Measurements from ENCODE around the gene UBE2S. TPM values are rescaled to one million over a fixed set of nuclear protein-coding genes. Genes with fewer than 3 reads are reported as not detected.
"Not testable (repeated sequence)": the region's sequence is repeated elsewhere in the genome, so short reads cannot be mapped to it uniquely, and the experiment has no call there.

The UBE2S gene
- total RNA-seq, 1 experiment from 2014 or later: 635 TPM

DNA sequence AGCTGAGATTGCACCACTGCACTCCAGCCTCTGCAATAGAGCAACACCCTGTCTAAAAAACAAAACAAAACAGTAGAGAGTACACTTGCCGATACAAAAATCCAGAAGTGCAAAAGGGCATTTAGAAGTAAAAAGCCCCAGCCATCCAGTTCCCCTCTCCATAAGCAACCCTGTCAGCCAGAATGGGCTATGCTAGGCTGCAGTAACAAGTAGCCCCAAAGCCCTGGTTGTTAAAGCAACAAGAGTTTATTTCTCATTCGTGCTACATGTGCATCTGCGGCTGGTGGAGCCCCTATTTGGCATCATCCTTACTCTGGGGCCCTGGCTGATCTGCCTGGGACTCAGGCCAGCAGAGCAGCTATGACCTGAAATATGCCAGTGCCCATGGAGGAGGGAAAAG is 16.9 kb upstream of the UBE2S start:
- in situ Hi-C loops (cut with HindIII; ENCODE audit: low pct_unique_long_range_greater_than_20kb, low sequenced_read_pairs) (no loop called here), intact Hi-C loops (cut with micrococcal nuclease; ENCODE audit: unreplicated experiment) (loop anchor here (10.0 kb wide), 1 partner anchor 280 kb away; the partner anchor contains the start of gene TNNT1)
- TF ChIP-seq, protein P1, sequence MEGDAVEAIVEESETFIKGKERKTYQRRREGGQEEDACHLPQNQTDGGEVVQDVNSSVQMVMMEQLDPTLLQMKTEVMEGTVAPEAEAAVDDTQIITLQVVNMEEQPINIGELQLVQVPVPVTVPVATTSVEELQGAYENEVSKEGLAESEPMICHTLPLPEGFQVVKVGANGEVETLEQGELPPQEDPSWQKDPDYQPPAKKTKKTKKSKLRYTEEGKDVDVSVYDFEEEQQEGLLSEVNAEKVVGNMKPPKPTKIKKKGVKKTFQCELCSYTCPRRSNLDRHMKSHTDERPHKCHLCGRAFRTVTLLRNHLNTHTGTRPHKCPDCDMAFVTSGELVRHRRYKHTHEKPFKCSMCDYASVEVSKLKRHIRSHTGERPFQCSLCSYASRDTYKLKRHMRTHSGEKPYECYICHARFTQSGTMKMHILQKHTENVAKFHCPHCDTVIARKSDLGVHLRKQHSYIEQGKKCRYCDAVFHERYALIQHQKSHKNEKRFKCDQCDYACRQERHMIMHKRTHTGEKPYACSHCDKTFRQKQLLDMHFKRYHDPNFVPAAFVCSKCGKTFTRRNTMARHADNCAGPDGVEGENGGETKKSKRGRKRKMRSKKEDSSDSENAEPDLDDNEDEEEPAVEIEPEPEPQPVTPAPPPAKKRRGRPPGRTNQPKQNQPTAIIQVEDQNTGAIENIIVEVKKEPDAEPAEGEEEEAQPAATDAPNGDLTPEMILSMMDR (IDR thresholded peaks at IDR 0.05): no peak
- TF ChIP-seq POLR2AphosphoS5 (IDR thresholded peaks at IDR 0.05; ENCODE audit: low read depth, low read length) (no peak), SIN3A (IDR thresholded peaks at IDR 0.05; ENCODE audit: borderline replicate concordance, insufficient read depth, low read depth, low read length) (no peak)
- TF ChIP-seq, protein P2, sequence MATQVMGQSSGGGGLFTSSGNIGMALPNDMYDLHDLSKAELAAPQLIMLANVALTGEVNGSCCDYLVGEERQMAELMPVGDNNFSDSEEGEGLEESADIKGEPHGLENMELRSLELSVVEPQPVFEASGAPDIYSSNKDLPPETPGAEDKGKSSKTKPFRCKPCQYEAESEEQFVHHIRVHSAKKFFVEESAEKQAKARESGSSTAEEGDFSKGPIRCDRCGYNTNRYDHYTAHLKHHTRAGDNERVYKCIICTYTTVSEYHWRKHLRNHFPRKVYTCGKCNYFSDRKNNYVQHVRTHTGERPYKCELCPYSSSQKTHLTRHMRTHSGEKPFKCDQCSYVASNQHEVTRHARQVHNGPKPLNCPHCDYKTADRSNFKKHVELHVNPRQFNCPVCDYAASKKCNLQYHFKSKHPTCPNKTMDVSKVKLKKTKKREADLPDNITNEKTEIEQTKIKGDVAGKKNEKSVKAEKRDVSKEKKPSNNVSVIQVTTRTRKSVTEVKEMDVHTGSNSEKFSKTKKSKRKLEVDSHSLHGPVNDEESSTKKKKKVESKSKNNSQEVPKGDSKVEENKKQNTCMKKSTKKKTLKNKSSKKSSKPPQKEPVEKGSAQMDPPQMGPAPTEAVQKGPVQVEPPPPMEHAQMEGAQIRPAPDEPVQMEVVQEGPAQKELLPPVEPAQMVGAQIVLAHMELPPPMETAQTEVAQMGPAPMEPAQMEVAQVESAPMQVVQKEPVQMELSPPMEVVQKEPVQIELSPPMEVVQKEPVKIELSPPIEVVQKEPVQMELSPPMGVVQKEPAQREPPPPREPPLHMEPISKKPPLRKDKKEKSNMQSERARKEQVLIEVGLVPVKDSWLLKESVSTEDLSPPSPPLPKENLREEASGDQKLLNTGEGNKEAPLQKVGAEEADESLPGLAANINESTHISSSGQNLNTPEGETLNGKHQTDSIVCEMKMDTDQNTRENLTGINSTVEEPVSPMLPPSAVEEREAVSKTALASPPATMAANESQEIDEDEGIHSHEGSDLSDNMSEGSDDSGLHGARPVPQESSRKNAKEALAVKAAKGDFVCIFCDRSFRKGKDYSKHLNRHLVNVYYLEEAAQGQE (IDR thresholded peaks at IDR 0.05; ENCODE audit: insufficient read depth in 1 of 2, low read depth in 2 of 2, low read length in 1 of 2): no peak
- Histone ChIP-seq H3K4me3 (ENCODE audit: low read depth in 2 of 2, low read length in 2 of 2) (no peak overlapping the region), H3K36me3 (ENCODE audit: control insufficient read depth, insufficient read depth, low read length) (no peaks in the 10 kb centered on the region), H3K27me3 (ENCODE audit: control insufficient read depth, insufficient read depth, low read length) (no peaks in the 10 kb centered on the region), H3K9me3 (ENCODE audit: control insufficient read depth, insufficient read depth, low read depth, low read length) (no peaks in the 10 kb centered on the region), H3K4me1 (ENCODE audit: control insufficient read depth, insufficient read depth, low read length) (no peaks in the 10 kb centered on the region), H3K27ac (ENCODE audit: low read length) (no peak overlapping the region)
- DNase-seq (ENCODE audit: low read depth, low spot score) (no peak), ATAC-seq (no peak)
- no TSS peak for BruUV-seq (replicated peaks)
- POLR2A ChIA-PET: no interaction called here
- CTCF ChIA-PET: interaction anchor here (0.6 kb wide), 2 partner anchors 11 to 145 kb away, joined by 3 to 6 read pairs; no protein-coding TSS in a partner anchor

DNA sequence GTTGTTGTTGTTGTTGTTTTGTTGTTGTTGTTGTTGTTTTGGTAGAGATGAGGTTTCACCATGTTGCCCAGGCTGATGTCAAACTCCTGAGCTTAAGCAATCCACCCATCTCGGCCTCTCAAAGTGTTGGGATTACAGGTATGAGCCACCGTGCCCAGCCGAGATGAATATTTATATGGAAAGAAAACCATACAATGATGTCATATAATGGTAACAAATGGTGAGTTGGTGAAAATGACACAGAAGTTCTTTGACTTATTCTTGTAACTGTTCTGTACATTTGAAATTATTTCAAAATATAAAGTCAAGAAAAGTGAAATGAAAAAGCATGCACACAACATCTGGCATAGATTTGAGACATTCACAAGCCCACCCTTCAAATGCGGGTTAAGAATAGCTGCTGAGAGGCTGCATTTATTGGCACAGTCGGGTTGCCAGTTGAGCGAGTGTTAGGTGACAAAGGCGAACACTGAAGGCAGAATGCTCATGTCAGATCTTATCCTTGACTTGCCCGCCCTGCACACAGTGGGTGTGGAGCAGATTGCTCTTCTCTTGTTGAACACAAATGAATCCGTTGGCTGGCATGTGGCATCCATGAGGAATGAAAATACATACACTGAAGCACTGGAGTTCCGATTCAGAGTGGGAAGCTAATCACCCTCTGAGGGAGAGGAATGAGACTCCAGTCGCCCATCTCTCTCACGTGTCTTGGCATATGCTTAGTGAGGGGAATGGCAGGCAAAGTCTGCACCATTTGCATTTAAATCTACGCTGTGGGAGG is 15.8 kb upstream of the UBE2S start:
- intact Hi-C loops (cut with micrococcal nuclease; ENCODE audit: unreplicated experiment): loop anchor here (10.0 kb wide), 1 partner anchor 279 kb away; the partner anchor contains the start of gene TNNT1
- TF ChIP-seq TCF7L2 (IDR thresholded peaks at IDR 0.05; ENCODE audit: low read depth, low read length) (no peak), SIN3A (IDR thresholded peaks at IDR 0.05; ENCODE audit: borderline replicate concordance, insufficient read depth, low read depth, low read length) (no peak), POLR2AphosphoS5 (IDR thresholded peaks at IDR 0.05; ENCODE audit: low read depth, low read length) (no peak)
- TF ChIP-seq, protein P2 (IDR thresholded peaks at IDR 0.05; ENCODE audit: insufficient read depth in 1 of 2, low read depth in 2 of 2, low read length in 1 of 2): no peak
- TF ChIP-seq, protein P1 (IDR thresholded peaks at IDR 0.05): no peak
- DNase-seq (ENCODE audit: low read depth, low spot score) (no peak), ATAC-seq (no peak)
- no TSS peak for BruUV-seq (replicated peaks)
- in situ Hi-C loops (cut with HindIII; ENCODE audit: low pct_unique_long_range_greater_than_20kb, low sequenced_read_pairs): no loop called here
- Histone ChIP-seq H3K9me3 (ENCODE audit: control insufficient read depth, insufficient read depth, low read depth, low read length) (no peaks in the 10 kb centered on the region), H3K27ac (ENCODE audit: low read length) (no peak overlapping the region), H3K27me3 (ENCODE audit: control insufficient read depth, insufficient read depth, low read length) (no peaks in the 10 kb centered on the region), H3K4me3 (ENCODE audit: low read depth in 2 of 2, low read length in 2 of 2) (no peak overlapping the region), H3K4me1 (ENCODE audit: control insufficient read depth, insufficient read depth, low read length) (no peaks in the 10 kb centered on the region), H3K36me3 (ENCODE audit: control insufficient read depth, insufficient read depth, low read length) (no peaks in the 10 kb centered on the region)
- POLR2A ChIA-PET: no interaction called here
- CTCF ChIA-PET: interaction anchor here (0.7 kb wide), 1 partner anchor 277 kb away, joined by 7 read pairs; no protein-coding TSS in a partner anchor

DNA sequence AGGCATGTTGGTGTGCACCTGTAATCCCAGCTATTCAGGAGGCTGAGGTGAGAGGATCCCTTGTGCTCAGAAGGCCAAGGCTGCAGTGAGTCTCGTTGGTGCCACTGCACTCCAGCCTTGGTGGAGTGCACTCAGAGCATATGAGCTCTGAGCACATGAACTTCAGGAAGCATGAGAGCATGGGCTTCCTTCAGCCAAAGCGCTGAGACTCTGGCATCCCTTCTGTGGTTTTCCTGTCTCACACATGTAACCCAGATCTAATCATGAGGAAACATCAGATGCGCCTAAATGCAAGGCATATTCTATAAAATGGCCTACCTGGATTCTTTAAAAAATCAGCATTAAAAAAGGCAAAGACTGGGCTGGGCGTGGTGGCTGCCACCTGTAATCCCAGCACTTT is 13.7 kb upstream of the UBE2S start:
- H3K27me3 ChIP-seq (ENCODE audit: control insufficient read depth, insufficient read depth, low read length); BruUV-seq (replicated peaks); H3K27ac ChIP-seq (ENCODE audit: low read length); ATAC-seq; in situ Hi-C loops (cut with HindIII; ENCODE audit: low pct_unique_long_range_greater_than_20kb, low sequenced_read_pairs); H3K36me3 ChIP-seq (ENCODE audit: control insufficient read depth, insufficient read depth, low read length); H3K9me3 ChIP-seq (ENCODE audit: control insufficient read depth, insufficient read depth, low read depth, low read length); H3K4me1 ChIP-seq (ENCODE audit: control insufficient read depth, insufficient read depth, low read length); POLR2A ChIA-PET; DNase-seq (ENCODE audit: low read depth, low spot score); H3K4me3 ChIP-seq (ENCODE audit: low read depth in 2 of 2, low read length in 2 of 2): not testable (repeated sequence)
- intact Hi-C loops (cut with micrococcal nuclease; ENCODE audit: unreplicated experiment): loop anchor here (10.0 kb wide), 1 partner anchor 276 kb away; the partner anchor contains the start of gene TNNT1
- CTCF ChIA-PET: interaction anchor here (0.6 kb wide), 1 partner anchor 32 kb away, joined by 3 read pairs; no protein-coding TSS in a partner anchor
